Gastrocnemius medialis (tissue), 4 donors: ENCODE measurements around the gene TTN. TPM values are rescaled to one million over a fixed set of nuclear protein-coding genes. Genes with fewer than 3 reads are reported as not detected.

Source experiments
- ATAC-seq, 2 donors: fragments of 150-250 bp; one replicate each; pipeline ENCODE4 v1.9.1; 2016
- DNase-seq, 2 donors: peaks; one replicate each; pipeline ENCODE4 v3.0.0-alpha.2; 2019
- H3K27ac ChIP-seq, 4 donors: fragments of 200-600 bp; sonication (generic); 1 replicate in 1 of 4; 2 replicates in 3 of 4; pipeline ENCODE4 v1.5.1; 2016 to 2018; ENCODE audit warnings: mild to moderate bottlenecking in 2 of 4, moderate library complexity in 1 of 4
- H3K27me3 ChIP-seq, 3 donors: fragments of 200-600 bp; sonication (generic) in 2 of 3; 1 replicate in 1 of 3; 2 replicates in 2 of 3; pipeline versions ENCODE4 v1.5.1 to v1.6.0; 2016 to 2019; ENCODE audit warnings: mild to moderate bottlenecking in 1 of 3, moderate library complexity in 1 of 3
- H3K36me3 ChIP-seq, 2 donors: fragments of 200-600 bp; sonication (generic) in 1 of 2; one replicate each; pipeline ENCODE4 v1.5.1; 2017 to 2018
- H3K4me1 ChIP-seq, 2 donors: fragments of 200-600 bp; sonication (generic) in 1 of 2; one replicate each; pipeline ENCODE4 v1.5.1; 2016 to 2017; ENCODE audit warnings: mild to moderate bottlenecking in 2 of 2
- H3K4me3 ChIP-seq, 4 donors: fragments of 200-600 bp; sonication (generic) in 3 of 4; 1 replicate in 1 of 4; 2 replicates in 3 of 4; pipeline ENCODE4 v1.5.1; 2016 to 2019; ENCODE audit warnings: mild to moderate bottlenecking in 2 of 4
- H3K9me3 ChIP-seq, 3 donors: fragments of 200-600 bp; sonication (generic) in 2 of 3; 1 replicate in 1 of 3; 2 replicates in 2 of 3; pipeline ENCODE4 v1.5.1; 2016 to 2019
- CTCF ChIP-seq, 5 experiments: fragments of 450-650 bp in 3 of 5; fragments of 200-600 bp in 2 of 5; sonication (generic) in 2 of 5; IDR thresholded peaks in 4 of 5; conservative IDR thresholded peaks in 1 of 5; 1 replicate in 4 of 5; 2 replicates in 1 of 5; pipeline ENCODE4 v1.5.1; 2016 to 2019; ENCODE audit warnings: antibody characterized with exemption in 5 of 5, mild to moderate bottlenecking in 3 of 5, moderate library complexity in 3 of 5
- POLR2A ChIP-seq, 2 donors: fragments of 450-650 bp; IDR thresholded peaks; one replicate each; pipeline ENCODE4 v1.6.1; 2017; ENCODE audit warnings: antibody characterized with exemption in 2 of 2, mild to moderate bottlenecking in 2 of 2, moderate library complexity in 2 of 2
- in situ Hi-C, 4 donors: fragments of 200-750 bp; cut with MboI; loops; one replicate each; pipeline versions ENCODE4 v1.15.0 to v1.8.0; 2017; ENCODE audit warnings: low sequenced_read_pairs in 4 of 4
- intact Hi-C: fragments of 100-400 bp; cut with DNase I; formaldehyde crosslinking; loops from one replicate; pipeline ENCODE4 v1.15.1; 2023; ENCODE audit warnings: low total_unique reads
- total RNA-seq, 4 donors: library from RNA; depleted of rRNA; stranded (reverse); fragments of >200 nt; gene quantifications; one replicate each; pipeline versions ENCODE4 v1.1.0 to v1.2.3, GENCODE V29; 2016

TTN gene
- total RNA-seq, 4 donors from 2014 or later: 4,552 to 9,701 (median 7,268) TPM

GRCh38 chr2:178514664-178515063 lies 292.6 kb downstream of the TTN start:
- H3K9me3 ChIP-seq: no peaks in the 10 kb centered on the region
- H3K36me3 ChIP-seq: peaks cover 0 to 2% of the 10 kb centered on the region in 2 donors

GRCh38 chr2:178513876-178514275 lies 293.3 kb downstream of the TTN start:
- Histone ChIP-seq H3K36me3 (peaks cover 0 to 2% of the 10 kb centered on the region in 2 donors), H3K4me3 (no peak overlapping the region), H3K4me1 (no peaks in the 10 kb centered on the region), H3K27me3 (no peaks in the 10 kb centered on the region), H3K27ac (no peak overlapping the region), H3K9me3 (no peaks in the 10 kb centered on the region)
- in situ Hi-C loops (no loop called here), intact Hi-C loops (no loop called here)
- ATAC-seq (no peak), DNase-seq (no peak)
- TF ChIP-seq CTCF (IDR thresholded peaks at IDR 0.05 in 4 of 5, conservative IDR thresholded peaks at IDR 0.05 in 1 of 5): no peak
- TF ChIP-seq POLR2A (IDR thresholded peaks at IDR 0.05): no peak

More at GRCh38 chr2:178514664-178515063, 292.6 kb downstream of the TTN start:
- ATAC-seq (no peak), DNase-seq (no peak)
- intact Hi-C loops (no loop called here), in situ Hi-C loops (no loop called here)
- Histone ChIP-seq H3K4me3 (no peak overlapping the region), H3K27me3 (no peaks in the 10 kb centered on the region), H3K4me1 (no peaks in the 10 kb centered on the region), H3K27ac (no peak overlapping the region)
- no peak for TF ChIP-seq CTCF (IDR thresholded peaks at IDR 0.05 in 4 of 5, conservative IDR thresholded peaks at IDR 0.05 in 1 of 5)
- TF ChIP-seq POLR2A (IDR thresholded peaks at IDR 0.05): no peak

- TF ChIP-seq CTCF (IDR thresholded peaks at IDR 0.05 in 4 of 5, conservative IDR thresholded peaks at IDR 0.05 in 1 of 5) (no peak), POLR2A (IDR thresholded peaks at IDR 0.05) (no peak)
- Histone ChIP-seq H3K4me1 (no peaks in the 10 kb centered on the region), H3K27me3 (no peaks in the 10 kb centered on the region), H3K36me3 (peaks cover 0 to 2% of the 10 kb centered on the region in 2 donors), H3K9me3 (no peaks in the 10 kb centered on the region), H3K4me3 (no peak overlapping the region), H3K27ac (no peak overlapping the region)
- DNase-seq (no peak), ATAC-seq (no peak)
- intact Hi-C loops: no loop called here
- in situ Hi-C loops: no loop called here
Observed at GRCh38 chr2:178512484-178512883, 294.7 kb downstream of the TTN start.

GRCh38 chr2:178510384-178510783 lies 296.8 kb downstream of the TTN start:
- in situ Hi-C loops: no loop called here
- ATAC-seq: no peak

More at GRCh38 chr2:178510384-178510783, 296.8 kb downstream of the TTN start:
- no peaks in the 10 kb centered on the region for H3K9me3 ChIP-seq
- H3K27ac ChIP-seq: no peak overlapping the region
- intact Hi-C loops: no loop called here
- TF ChIP-seq CTCF (IDR thresholded peaks at IDR 0.05 in 4 of 5, conservative IDR thresholded peaks at IDR 0.05 in 1 of 5) (no peak), POLR2A (IDR thresholded peaks at IDR 0.05) (no peak)
- H3K4me1 ChIP-seq: peaks cover 0 to 4% of the 10 kb centered on the region in 2 donors
- no peaks in the 10 kb centered on the region for H3K27me3 ChIP-seq
- no peak for DNase-seq
- H3K36me3 ChIP-seq: peaks cover 0 to under 1% of the 10 kb centered on the region in 2 donors
- H3K4me3 ChIP-seq: no peak overlapping the region
